CD4-positive, CD25-positive, alpha-beta regulatory T cell (primary cell): ENCODE data around the gene OR11H1. TPM values are rescaled to one million over a fixed set of nuclear protein-coding genes. Genes with fewer than 3 reads are reported as not detected.
"Not testable (repeated sequence)": the region's sequence is repeated elsewhere in the genome, so short reads cannot be mapped to it uniquely, and the experiment has no call there.

Experiments used
- ATAC-seq, 2 donors: fragments of 150-1000 bp; cut with Tn5 transposase; one replicate each; pipeline ENCODE4 v1.10.0; 2021; ENCODE audit warnings: low read depth in 2 of 2, moderate number of reproducible peaks in 2 of 2, moderate library complexity in 1 of 2
- DNase-seq, 3 donors: peaks; one replicate each; pipeline versions ENCODE4 v3.0.0 to v3.0.0-alpha.2; 2012 to 2022; ENCODE audit warnings: mixed read lengths in 1 of 3
- H3K27ac ChIP-seq: one replicate; pipeline ENCODE4 v1.7.0; 2013; ENCODE audit warnings: mild to moderate bottlenecking, low read length; ENCODE audit not compliant: insufficient read depth, poor library complexity, severe bottlenecking
- H3K27me3 ChIP-seq: one replicate; pipeline ENCODE4 v1.7.0; 2013; ENCODE audit warnings: low read length; ENCODE audit not compliant: control insufficient read depth, insufficient read depth
- H3K36me3 ChIP-seq: one replicate; pipeline ENCODE4 v1.7.0; 2013; ENCODE audit warnings: mild to moderate bottlenecking, low read length, moderate library complexity; ENCODE audit not compliant: control insufficient read depth, insufficient read depth
- H3K4me1 ChIP-seq: 2 replicates; pipeline ENCODE4 v1.7.0; 2013; ENCODE audit warnings: mild to moderate bottlenecking, low read length; ENCODE audit not compliant: insufficient read depth, control insufficient read depth, poor library complexity, severe bottlenecking
- H3K4me3 ChIP-seq: one replicate; pipeline ENCODE4 v1.7.0; 2013; ENCODE audit warnings: low read depth, mild to moderate bottlenecking, low read length, moderate library complexity
- H3K9me3 ChIP-seq, 2 experiments: 1 replicate in 1 of 2; 2 replicates in 1 of 2; pipeline ENCODE4 v1.7.0; 2013; ENCODE audit warnings: low read length in 2 of 2, mild to moderate bottlenecking in 1 of 2, moderate library complexity in 1 of 2; ENCODE audit not compliant: control insufficient read depth in 2 of 2
- H3K27ac Mint-ChIP-seq, 3 donors: one replicate each; pipeline ENCODE4 v1.8.0; 2020 to 2022; ENCODE audit warnings: mild to moderate bottlenecking in 3 of 3, mixed read lengths in 3 of 3, moderate library complexity in 2 of 3
- H3K27me3 Mint-ChIP-seq: one replicate; pipeline ENCODE4 v1.8.0; 2022; ENCODE audit warnings: mild to moderate bottlenecking, mixed read lengths
- H3K36me3 Mint-ChIP-seq: one replicate; pipeline ENCODE4 v1.8.0; 2020; ENCODE audit warnings: mixed read lengths
- H3K4me1 Mint-ChIP-seq, 4 donors: one replicate each; pipeline ENCODE4 v1.8.0; 2020 to 2022; ENCODE audit warnings: mixed read lengths in 4 of 4, mild to moderate bottlenecking in 1 of 4
- H3K4me3 Mint-ChIP-seq, 4 donors: one replicate each; pipeline ENCODE4 v1.8.0; 2020 to 2022; ENCODE audit warnings: mild to moderate bottlenecking in 4 of 4, mixed read lengths in 4 of 4, moderate library complexity in 3 of 4
- H3K9me3 Mint-ChIP-seq, 7 donors: one replicate each; pipeline ENCODE4 v1.8.0; 2020 to 2022; ENCODE audit warnings: mixed read lengths in 7 of 7, mild to moderate bottlenecking in 3 of 7, moderate library complexity in 2 of 7
- polyA plus RNA-seq, 4 donors: library from polyadenylated mRNA; unstranded; fragments of 300-500 nt; fragmentation: Illumina TruSeq; gene quantifications; one replicate each; pipeline ENCODE4 v1.2.3, GENCODE V29; 2021
- total RNA-seq: library from RNA; stranded (reverse); gene quantifications from one replicate; pipeline ENCODE4 v1.2.3, GENCODE V29; 2022

Gene OR11H1
- not detected for total RNA-seq
- not detected for polyA plus RNA-seq

DNA sequence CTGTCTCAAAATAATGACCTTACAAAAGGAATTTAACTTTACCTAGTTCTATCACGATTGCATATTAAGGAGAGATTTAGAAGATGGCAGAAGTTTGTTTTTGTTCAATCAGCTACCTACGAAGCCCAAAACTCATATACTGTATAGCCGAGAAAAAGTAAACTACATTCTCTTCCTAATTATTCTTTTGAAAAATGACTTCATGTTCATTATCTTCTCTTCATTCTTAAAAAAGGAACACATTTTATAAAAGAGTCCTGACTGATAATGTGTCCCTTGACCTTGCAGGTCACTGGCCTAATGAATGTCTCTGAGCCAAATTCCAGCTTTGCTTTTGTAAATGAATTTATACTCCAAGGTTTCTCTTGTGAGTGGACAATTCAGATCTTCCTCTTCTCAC, at the start of gene OR11H1:
OR11H1 (plus strand) TSS at position 301 of the 400 bp plus-strand sequence; CDS start at position 301, 0 bp downstream.
- DNase-seq, H3K27me3 Mint-ChIP-seq, H3K27ac Mint-ChIP-seq, ATAC-seq, H3K27ac ChIP-seq, H3K9me3 ChIP-seq, H3K4me1 Mint-ChIP-seq, H3K4me3 Mint-ChIP-seq, H3K36me3 Mint-ChIP-seq, H3K4me1 ChIP-seq, H3K27me3 ChIP-seq, H3K4me3 ChIP-seq, H3K36me3 ChIP-seq, H3K9me3 Mint-ChIP-seq: not testable (repeated sequence)

- H3K36me3 ChIP-seq, H3K36me3 Mint-ChIP-seq, DNase-seq, H3K27me3 ChIP-seq, H3K4me3 ChIP-seq, H3K27me3 Mint-ChIP-seq, H3K27ac Mint-ChIP-seq, H3K9me3 ChIP-seq, H3K4me1 ChIP-seq, ATAC-seq, H3K4me3 Mint-ChIP-seq, H3K4me1 Mint-ChIP-seq, H3K9me3 Mint-ChIP-seq, H3K27ac ChIP-seq: not testable (repeated sequence)
These were observed 18.0 kb upstream of the OR11H1 start for GRCh38 chr22:15509967-15510366.

- H3K9me3 Mint-ChIP-seq, H3K9me3 ChIP-seq, H3K27ac ChIP-seq, H3K4me3 ChIP-seq, H3K27ac Mint-ChIP-seq, H3K36me3 ChIP-seq, H3K36me3 Mint-ChIP-seq, H3K27me3 ChIP-seq, H3K27me3 Mint-ChIP-seq, H3K4me1 ChIP-seq, DNase-seq, H3K4me1 Mint-ChIP-seq, H3K4me3 Mint-ChIP-seq, ATAC-seq: not testable (repeated sequence)
These were observed 12.1 kb upstream of the OR11H1 start for GRCh38 chr22:15515896-15516295.

GRCh38 chr22:15553767-15554166, 25.8 kb downstream of the OR11H1 start:
- H3K36me3 ChIP-seq, H3K36me3 Mint-ChIP-seq, H3K4me3 ChIP-seq, DNase-seq, H3K9me3 ChIP-seq, H3K27me3 ChIP-seq, H3K4me1 ChIP-seq, H3K27me3 Mint-ChIP-seq, H3K27ac ChIP-seq, H3K4me3 Mint-ChIP-seq, H3K9me3 Mint-ChIP-seq, H3K27ac Mint-ChIP-seq, H3K4me1 Mint-ChIP-seq: not testable (repeated sequence)
- peak in 1 of 2 donors; percentile 18 for ATAC-seq

- not testable (repeated sequence) for H3K27me3 ChIP-seq, H3K27ac ChIP-seq, H3K36me3 ChIP-seq, H3K4me1 ChIP-seq, H3K4me3 Mint-ChIP-seq, H3K4me1 Mint-ChIP-seq, H3K9me3 Mint-ChIP-seq, H3K27ac Mint-ChIP-seq, H3K36me3 Mint-ChIP-seq, DNase-seq, H3K4me3 ChIP-seq, H3K27me3 Mint-ChIP-seq, H3K9me3 ChIP-seq, ATAC-seq
These were observed 35.5 kb downstream of the OR11H1 start for GRCh38 chr22:15563461-15563860.

- H3K4me3 Mint-ChIP-seq, ATAC-seq, DNase-seq, H3K36me3 Mint-ChIP-seq, H3K4me1 Mint-ChIP-seq, H3K9me3 ChIP-seq, H3K27me3 Mint-ChIP-seq, H3K9me3 Mint-ChIP-seq, H3K4me3 ChIP-seq, H3K27ac Mint-ChIP-seq, H3K36me3 ChIP-seq, H3K27ac ChIP-seq, H3K4me1 ChIP-seq, H3K27me3 ChIP-seq: not testable (repeated sequence)
These were observed 37.1 kb downstream of the OR11H1 start for GRCh38 chr22:15565063-15565462.

Other genes with a start within 250 kb of the OR11H1 start
- not detected for gene POTEH, start 161.8 kb downstream of the OR11H1 start, total RNA-seq
- not detected for gene POTEH, start 161.8 kb downstream of the OR11H1 start, polyA plus RNA-seq